HEK293 (cell line): ENCODE measurements around the gene PCBP3.

Experiments
- CTCF ChIA-PET: fragments of 350-600 bp; formaldehyde crosslinking; extraction: SDS; loops from one replicate; lab custom pipeline; 2021; ENCODE audit warnings: antibody characterized with exemption; lab: Yijun Ruan, JAX
- POLR2A ChIA-PET: fragments of 300-600 bp; formaldehyde crosslinking; extraction: SDS; loops from one replicate; lab custom pipeline; 2020; ENCODE audit warnings: antibody characterized with exemption, inconsistent platforms; lab: Yijun Ruan, JAX
- H3K27ac ChIP-seq: fragments of 200-500 bp; sonication (Bioruptor generic); 2 replicates; pipeline ENCODE4 v1.5.1; 2014; ENCODE audit warnings: low read depth, low read length, control low read depth, inconsistent platforms; ENCODE audit errors: extremely low read depth
- H3K36me3 ChIP-seq, 2 experiments: fragments of 200-500 bp in 1 of 2; sonication (Bioruptor generic) in 1 of 2; 1 replicate in 1 of 2; 2 replicates in 1 of 2; pipeline ENCODE4 v1.5.1; 2014 to 2017; ENCODE audit warnings: inconsistent platforms in 2 of 2, low read length in 2 of 2; ENCODE audit not compliant: control insufficient read depth in 2 of 2, insufficient read depth in 1 of 2
- H3K4me1 ChIP-seq: fragments of 200-500 bp; sonication (Bioruptor generic); 2 replicates; pipeline ENCODE4 v1.5.1; 2014; ENCODE audit warnings: mild to moderate bottlenecking, low read length, inconsistent platforms; ENCODE audit not compliant: control insufficient read depth, insufficient read depth
- H3K4me3 ChIP-seq: 2 replicates; pipeline ENCODE4 v1.5.1; 2011; ENCODE audit warnings: low read depth, mild to moderate bottlenecking, control low read depth, low read length, moderate library complexity
- H3K9me3 ChIP-seq: fragments of 200-500 bp; sonication (Bioruptor generic); 2 replicates; pipeline ENCODE4 v1.5.1; 2014; ENCODE audit warnings: low read depth, low read length, inconsistent platforms; ENCODE audit not compliant: control insufficient read depth, insufficient read depth
- EGR2 ChIP-seq: fragments of 450-650 bp; formaldehyde crosslinking; IDR thresholded peaks from 2 replicates; pipeline ENCODE4 v1.5.1; 2016; ENCODE audit warnings: low read depth, missing biosample characterization, missing genetic modification characterization
- GLIS1 ChIP-seq: fragments of 450-650 bp; formaldehyde crosslinking; IDR thresholded peaks from 2 replicates; pipeline ENCODE4 v1.5.1; 2016; ENCODE audit warnings: missing biosample characterization, missing genetic modification characterization
- KLF9 ChIP-seq: fragments of 450-650 bp; formaldehyde crosslinking; IDR thresholded peaks from 2 replicates; pipeline ENCODE4 v1.5.1; 2016; ENCODE audit warnings: missing biosample characterization, missing genetic modification characterization, low read depth
- REPIN1 ChIP-seq: fragments of 450-650 bp; formaldehyde crosslinking; IDR thresholded peaks from 2 replicates; pipeline ENCODE4 v1.5.1; 2017; ENCODE audit warnings: missing biosample characterization, missing genetic modification characterization, low read depth
- SALL2 ChIP-seq: fragments of 450-650 bp; formaldehyde crosslinking; IDR thresholded peaks from 2 replicates; pipeline ENCODE4 v1.5.0; 2017; ENCODE audit warnings: missing biosample characterization, mild to moderate bottlenecking, missing genetic modification characterization, borderline replicate concordance
- SP3 ChIP-seq: fragments of 450-650 bp; formaldehyde crosslinking; IDR thresholded peaks from 2 replicates; pipeline ENCODE4 v1.5.1; 2016; ENCODE audit warnings: missing biosample characterization, missing genetic modification characterization
- SP7 ChIP-seq: fragments of 450-650 bp; formaldehyde crosslinking; IDR thresholded peaks from 2 replicates; pipeline ENCODE4 v1.5.1; 2016; ENCODE audit warnings: missing biosample characterization, missing genetic modification characterization
- WT1 ChIP-seq: fragments of 450-650 bp; formaldehyde crosslinking; IDR thresholded peaks from 2 replicates; pipeline ENCODE4 v1.5.1; 2016; ENCODE audit warnings: missing biosample characterization, missing genetic modification characterization
- ZBTB8A ChIP-seq: fragments of 450-650 bp; formaldehyde crosslinking; IDR thresholded peaks from 2 replicates; pipeline ENCODE4 v1.5.1; 2016; ENCODE audit warnings: missing biosample characterization, missing genetic modification characterization
- ZFHX2 ChIP-seq: fragments of 450-650 bp; formaldehyde crosslinking; conservative IDR thresholded peaks from 2 replicates; pipeline ENCODE4 v1.5.1; 2016; ENCODE audit warnings: missing biosample characterization, missing genetic modification characterization
- ZIC2 ChIP-seq: fragments of 450-650 bp; formaldehyde crosslinking; IDR thresholded peaks from 2 replicates; pipeline ENCODE4 v1.5.1; 2016; ENCODE audit warnings: missing biosample characterization, missing genetic modification characterization
- ZNF121 ChIP-seq: fragments of 450-650 bp; formaldehyde crosslinking; IDR thresholded peaks from 2 replicates; pipeline ENCODE4 v1.5.1; 2016; ENCODE audit warnings: missing biosample characterization, missing genetic modification characterization
- ZNF132 ChIP-seq: fragments of 450-650 bp; formaldehyde crosslinking; IDR thresholded peaks from 2 replicates; pipeline ENCODE4 v1.5.1; 2017; ENCODE audit warnings: missing biosample characterization, missing genetic modification characterization, borderline replicate concordance
- ZNF155 ChIP-seq: fragments of 450-650 bp; formaldehyde crosslinking; IDR thresholded peaks from 2 replicates; pipeline ENCODE4 v1.5.1; 2016; ENCODE audit warnings: missing biosample characterization, missing genetic modification characterization
- ZNF16 ChIP-seq: fragments of 450-650 bp; formaldehyde crosslinking; IDR thresholded peaks from 2 replicates; pipeline ENCODE4 v1.5.1; 2016; ENCODE audit warnings: low read depth, missing biosample characterization, missing genetic modification characterization
- ZNF394 ChIP-seq: fragments of 450-650 bp; formaldehyde crosslinking; IDR thresholded peaks from 2 replicates; pipeline ENCODE4 v1.5.1; 2016; ENCODE audit warnings: missing biosample characterization, missing genetic modification characterization, mild to moderate bottlenecking, moderate library complexity, borderline replicate concordance
- ZNF600 ChIP-seq: fragments of 450-650 bp; formaldehyde crosslinking; IDR thresholded peaks from 2 replicates; pipeline ENCODE4 v1.5.1; 2016; ENCODE audit warnings: missing biosample characterization, missing genetic modification characterization
- ZNF629 ChIP-seq: fragments of 450-650 bp; formaldehyde crosslinking; IDR thresholded peaks from 2 replicates; pipeline ENCODE4 v1.5.1; 2017; ENCODE audit warnings: missing biosample characterization, missing genetic modification characterization
- ZNF670 ChIP-seq: fragments of 450-650 bp; formaldehyde crosslinking; IDR thresholded peaks from 2 replicates; pipeline ENCODE4 v1.5.1; 2016; ENCODE audit warnings: missing biosample characterization, missing genetic modification characterization, low read depth
- ZNF677 ChIP-seq: fragments of 450-650 bp; IDR thresholded peaks from 2 replicates; pipeline ENCODE4 v1.5.0; 2018; ENCODE audit warnings: missing biosample characterization, mild to moderate bottlenecking, missing genetic modification characterization, moderate library complexity
- ZNF843 ChIP-seq: fragments of 450-650 bp; formaldehyde crosslinking; IDR thresholded peaks from 2 replicates; pipeline ENCODE4 v1.5.1; 2016; ENCODE audit warnings: missing biosample characterization, missing genetic modification characterization
- ZSCAN18 ChIP-seq: fragments of 450-650 bp; formaldehyde crosslinking; IDR thresholded peaks from 2 replicates; pipeline ENCODE4 v1.5.1; 2016; ENCODE audit warnings: missing biosample characterization, missing genetic modification characterization
- TF ChIP-seq, protein P1 (sequence below): fragments of 450-650 bp; IDR thresholded peaks from 2 replicates; pipeline ENCODE4 v1.5.1; 2018; ENCODE audit warnings: missing biosample characterization, missing genetic modification characterization
- TF ChIP-seq, protein P2 (sequence below): fragments of 450-650 bp; formaldehyde crosslinking; IDR thresholded peaks from 2 replicates; pipeline ENCODE4 v1.5.1; 2016; ENCODE audit warnings: missing biosample characterization, missing genetic modification characterization
- TF ChIP-seq, protein P3 (sequence below): fragments of 450-650 bp; formaldehyde crosslinking; IDR thresholded peaks from 2 replicates; pipeline ENCODE4 v1.5.1; 2016; ENCODE audit warnings: missing biosample characterization, missing genetic modification characterization

PCBP3 gene

GRCh38 chr21:45818904-45819285, 175.4 kb downstream of the PCBP3 start:
- Histone ChIP-seq H3K9me3 (no peaks in the 10 kb centered on the region), H3K4me1 (peaks cover 4% of the 10 kb centered on the region; the same call in 1 of the 2 replicates), H3K27ac (no peak overlapping the region), H3K36me3 (no peaks in the 10 kb centered on the region), H3K4me3 (no peak overlapping the region)
- ChIA-PET CTCF (interaction anchor here (0.9 to 5.2 kb wide), 5 partner anchors 13 to 679 kb away, joined by 3 to 41 read pairs (median 6); no protein-coding TSS in a partner anchor), POLR2A (no interaction called here)
- TF ChIP-seq ZBTB8A (no peak), ZNF16 (tag by site-specific recombination) (no peak), EGR2 (tag by site-specific recombination) (peak; percentile 78), SP3 (no peak), ZNF600 (tag by site-specific recombination) (0 out of 2 replicates have a peak, but pooled peaks have one; percentile 37), ZNF677 (no peak), ZNF629 (peak; percentile 39; the same call in 1 of the 2 replicates), KLF9 (tag by site-specific recombination) (no peak), ZNF155 (tag by site-specific recombination) (no peak), SP7 (tag by site-specific recombination) (0 out of 2 replicates have a peak, but pooled peaks have one; percentile 16), ZNF121 (tag by site-specific recombination) (no peak), WT1 (tag by site-specific recombination) (no peak), REPIN1 (tag by site-specific recombination) (no peak), GLIS1 (peak; percentile 95), ZNF843 (no peak), SALL2 (tag by site-specific recombination) (no peak), ZFHX2 (peak; percentile 86), ZNF394 (tag by site-specific recombination) (no peak), ZNF132 (tag by site-specific recombination) (no peak), ZIC2 (tag by site-specific recombination) (peak; percentile 84), ZNF670 (tag by site-specific recombination) (no peak), ZSCAN18 (tag by site-specific recombination) (no peak)
- TF ChIP-seq, protein P1, sequence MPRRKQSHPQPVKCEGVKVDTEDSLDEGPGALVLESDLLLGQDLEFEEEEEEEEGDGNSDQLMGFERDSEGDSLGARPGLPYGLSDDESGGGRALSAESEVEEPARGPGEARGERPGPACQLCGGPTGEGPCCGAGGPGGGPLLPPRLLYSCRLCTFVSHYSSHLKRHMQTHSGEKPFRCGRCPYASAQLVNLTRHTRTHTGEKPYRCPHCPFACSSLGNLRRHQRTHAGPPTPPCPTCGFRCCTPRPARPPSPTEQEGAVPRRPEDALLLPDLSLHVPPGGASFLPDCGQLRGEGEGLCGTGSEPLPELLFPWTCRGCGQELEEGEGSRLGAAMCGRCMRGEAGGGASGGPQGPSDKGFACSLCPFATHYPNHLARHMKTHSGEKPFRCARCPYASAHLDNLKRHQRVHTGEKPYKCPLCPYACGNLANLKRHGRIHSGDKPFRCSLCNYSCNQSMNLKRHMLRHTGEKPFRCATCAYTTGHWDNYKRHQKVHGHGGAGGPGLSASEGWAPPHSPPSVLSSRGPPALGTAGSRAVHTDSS (tag by site-specific recombination): no peak
- TF ChIP-seq, protein P2, sequence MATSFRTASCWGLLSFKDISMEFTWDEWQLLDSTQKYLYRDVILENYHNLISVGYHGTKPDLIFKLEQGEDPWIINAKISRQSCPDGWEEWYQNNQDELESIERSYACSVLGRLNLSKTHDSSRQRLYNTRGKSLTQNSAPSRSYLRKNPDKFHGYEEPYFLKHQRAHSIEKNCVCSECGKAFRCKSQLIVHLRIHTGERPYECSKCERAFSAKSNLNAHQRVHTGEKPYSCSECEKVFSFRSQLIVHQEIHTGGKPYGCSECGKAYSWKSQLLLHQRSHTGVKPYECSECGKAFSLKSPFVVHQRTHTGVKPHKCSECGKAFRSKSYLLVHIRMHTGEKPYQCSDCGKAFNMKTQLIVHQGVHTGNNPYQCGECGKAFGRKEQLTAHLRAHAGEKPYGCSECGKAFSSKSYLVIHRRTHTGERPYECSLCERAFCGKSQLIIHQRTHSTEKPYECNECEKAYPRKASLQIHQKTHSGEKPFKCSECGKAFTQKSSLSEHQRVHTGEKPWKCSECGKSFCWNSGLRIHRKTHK (tag by site-specific recombination): no peak
- TF ChIP-seq, protein P3, sequence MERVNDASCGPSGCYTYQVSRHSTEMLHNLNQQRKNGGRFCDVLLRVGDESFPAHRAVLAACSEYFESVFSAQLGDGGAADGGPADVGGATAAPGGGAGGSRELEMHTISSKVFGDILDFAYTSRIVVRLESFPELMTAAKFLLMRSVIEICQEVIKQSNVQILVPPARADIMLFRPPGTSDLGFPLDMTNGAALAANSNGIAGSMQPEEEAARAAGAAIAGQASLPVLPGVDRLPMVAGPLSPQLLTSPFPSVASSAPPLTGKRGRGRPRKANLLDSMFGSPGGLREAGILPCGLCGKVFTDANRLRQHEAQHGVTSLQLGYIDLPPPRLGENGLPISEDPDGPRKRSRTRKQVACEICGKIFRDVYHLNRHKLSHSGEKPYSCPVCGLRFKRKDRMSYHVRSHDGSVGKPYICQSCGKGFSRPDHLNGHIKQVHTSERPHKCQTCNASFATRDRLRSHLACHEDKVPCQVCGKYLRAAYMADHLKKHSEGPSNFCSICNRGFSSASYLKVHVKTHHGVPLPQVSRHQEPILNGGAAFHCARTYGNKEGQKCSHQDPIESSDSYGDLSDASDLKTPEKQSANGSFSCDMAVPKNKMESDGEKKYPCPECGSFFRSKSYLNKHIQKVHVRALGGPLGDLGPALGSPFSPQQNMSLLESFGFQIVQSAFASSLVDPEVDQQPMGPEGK: peak; percentile 31; the same call in 1 of the 2 replicates
